Neuron (in vitro differentiated cells): ENCODE data around the gene TRIM2.

Experiments used
- H2AFZ ChIP-seq: one replicate; pipeline ENCODE4 v1.6.1; 2013; ENCODE audit warnings: low read depth, mild to moderate bottlenecking, inconsistent platforms, low read length, moderate library complexity
- H3K27me3 ChIP-seq: one replicate; pipeline ENCODE4 v1.6.1; 2013; ENCODE audit warnings: low read length; ENCODE audit not compliant: insufficient read depth
- H3K36me3 ChIP-seq: one replicate; pipeline ENCODE4 v1.6.1; 2013; ENCODE audit warnings: low read length; ENCODE audit not compliant: insufficient read depth
- H3K4me1 ChIP-seq: one replicate; pipeline ENCODE4 v1.6.1; 2013; ENCODE audit warnings: low read length; ENCODE audit not compliant: insufficient read depth
- H3K4me3 ChIP-seq: 2 replicates; pipeline ENCODE4 v1.5.1; 2013; ENCODE audit warnings: mild to moderate bottlenecking, low read length, moderate library complexity
- H3K9me3 ChIP-seq: one replicate; pipeline ENCODE4 v1.6.1; 2013; ENCODE audit warnings: low read length

Gene TRIM2

GRCh38 chr4:153348006-153348405 lies 143.8 kb downstream of the TRIM2 start:
- peaks cover 3% of the 10 kb centered on the region for H3K36me3 ChIP-seq
- no peak overlapping the region for H2AFZ ChIP-seq

GRCh38 chr4:153349206-153349805 lies 145.1 kb downstream of the TRIM2 start:
- H3K9me3 ChIP-seq, result no peaks in the 10 kb centered on the region
- no peak overlapping the region for H2AFZ ChIP-seq
- H3K4me3 ChIP-seq, result no peak overlapping the region
- H3K4me1 ChIP-seq, result peaks cover 23% of the 10 kb centered on the region
- H3K27me3 ChIP-seq, result no peaks in the 10 kb centered on the region
- peaks cover 3% of the 10 kb centered on the region for H3K36me3 ChIP-seq

More at GRCh38 chr4:153348006-153348405, 143.8 kb downstream of the TRIM2 start:
- H3K9me3 ChIP-seq, result no peaks in the 10 kb centered on the region
- H3K4me1 ChIP-seq, result peaks cover 27% of the 10 kb centered on the region
- H3K4me3 ChIP-seq, result no peak overlapping the region
- no peaks in the 10 kb centered on the region for H3K27me3 ChIP-seq

- no peaks in the 10 kb centered on the region for H3K4me1 ChIP-seq
- H2AFZ ChIP-seq, result no peak overlapping the region
- peaks cover 58% of the 10 kb centered on the region for H3K36me3 ChIP-seq
- peaks cover 3% of the 10 kb centered on the region for H3K9me3 ChIP-seq
- H3K4me3 ChIP-seq, result no peak overlapping the region
- H3K27me3 ChIP-seq, result no peaks in the 10 kb centered on the region
Measured at GRCh38 chr4:153362184-153362583, 157.9 kb downstream of the TRIM2 start.

- Histone ChIP-seq H2AFZ (no peak overlapping the region), H3K4me1 (no peaks in the 10 kb centered on the region), H3K27me3 (no peaks in the 10 kb centered on the region), H3K36me3 (peaks cover 59% of the 10 kb centered on the region), H3K9me3 (peaks cover 3% of the 10 kb centered on the region), H3K4me3 (no peak overlapping the region)
Measured at GRCh38 chr4:153364061-153364460, 159.8 kb downstream of the TRIM2 start.

GRCh38 chr4:153365003-153365402 lies 160.8 kb downstream of the TRIM2 start:
- Histone ChIP-seq H3K4me1 (no peaks in the 10 kb centered on the region), H3K4me3 (no peak overlapping the region), H3K27me3 (no peaks in the 10 kb centered on the region), H3K9me3 (peaks cover 7% of the 10 kb centered on the region), H2AFZ (no peak overlapping the region), H3K36me3 (peaks cover 61% of the 10 kb centered on the region)

- Histone ChIP-seq H3K4me3 (no peak overlapping the region), H3K27me3 (no peaks in the 10 kb centered on the region)
Measured at GRCh38 chr4:153366486-153366885, 162.2 kb downstream of the TRIM2 start.

GRCh38 chr4:153367092-153367491 lies 162.8 kb downstream of the TRIM2 start:
- Histone ChIP-seq H3K9me3 (peaks cover 11% of the 10 kb centered on the region), H3K36me3 (peaks cover 67% of the 10 kb centered on the region), H2AFZ (no peak overlapping the region), H3K4me1 (no peaks in the 10 kb centered on the region), H3K27me3 (no peaks in the 10 kb centered on the region), H3K4me3 (no peak overlapping the region)

More at GRCh38 chr4:153366486-153366885, 162.2 kb downstream of the TRIM2 start:
- no peaks in the 10 kb centered on the region for H3K4me1 ChIP-seq
- H2AFZ ChIP-seq, result no peak overlapping the region
- H3K9me3 ChIP-seq, result peaks cover 8% of the 10 kb centered on the region
- H3K36me3 ChIP-seq, result peaks cover 62% of the 10 kb centered on the region

- Histone ChIP-seq H2AFZ (no peak overlapping the region), H3K9me3 (peaks cover 9% of the 10 kb centered on the region), H3K4me1 (no peaks in the 10 kb centered on the region), H3K36me3 (peaks cover 58% of the 10 kb centered on the region), H3K4me3 (no peak overlapping the region), H3K27me3 (no peaks in the 10 kb centered on the region)
Measured at GRCh38 chr4:153369021-153369420, 164.8 kb downstream of the TRIM2 start.

- no peak overlapping the region for H2AFZ ChIP-seq
- H3K36me3 ChIP-seq, result peaks cover 48% of the 10 kb centered on the region
- H3K4me1 ChIP-seq, result no peaks in the 10 kb centered on the region
- no peaks in the 10 kb centered on the region for H3K27me3 ChIP-seq
- peaks cover 8% of the 10 kb centered on the region for H3K9me3 ChIP-seq
- H3K4me3 ChIP-seq, result no peak overlapping the region
Measured at GRCh38 chr4:153371701-153372234, 167.5 kb downstream of the TRIM2 start.

GRCh38 chr4:153372967-153373562 lies 168.8 kb downstream of the TRIM2 start:
- Histone ChIP-seq H3K36me3 (peaks cover 37% of the 10 kb centered on the region), H2AFZ (no peak overlapping the region), H3K9me3 (peaks cover 8% of the 10 kb centered on the region), H3K4me1 (no peaks in the 10 kb centered on the region), H3K4me3 (no peak overlapping the region), H3K27me3 (no peaks in the 10 kb centered on the region)

GRCh38 chr4:153374442-153374841 lies 170.2 kb downstream of the TRIM2 start:
- peaks cover 8% of the 10 kb centered on the region for H3K9me3 ChIP-seq
- no peaks in the 10 kb centered on the region for H3K4me1 ChIP-seq
- no peak overlapping the region for H3K4me3 ChIP-seq
- H2AFZ ChIP-seq, result no peak overlapping the region
- no peaks in the 10 kb centered on the region for H3K27me3 ChIP-seq
- peaks cover 25% of the 10 kb centered on the region for H3K36me3 ChIP-seq

GRCh38 chr4:153375303-153375702 lies 171.1 kb downstream of the TRIM2 start:
- no peak overlapping the region for H2AFZ ChIP-seq
- no peaks in the 10 kb centered on the region for H3K27me3 ChIP-seq
- peaks cover 4% of the 10 kb centered on the region for H3K9me3 ChIP-seq
- H3K4me1 ChIP-seq, result no peaks in the 10 kb centered on the region
- H3K36me3 ChIP-seq, result peaks cover 19% of the 10 kb centered on the region
- no peak overlapping the region for H3K4me3 ChIP-seq

- Histone ChIP-seq H3K4me3 (no peak overlapping the region), H3K27me3 (no peaks in the 10 kb centered on the region), H2AFZ (no peak overlapping the region), H3K4me1 (no peaks in the 10 kb centered on the region), H3K9me3 (no peaks in the 10 kb centered on the region), H3K36me3 (peaks cover 15% of the 10 kb centered on the region)
Measured at GRCh38 chr4:153383131-153383530, 178.9 kb downstream of the TRIM2 start.
